CD4-positive, alpha-beta T cell treated with Interleukin-6 at 100 ng/mL for 8 hours (primary cell): ENCODE data around the gene UBAP1L.
A peak's percentile ranks its signal among the peaks of the same experiment; 100 is the strongest.
"Not testable (repeated sequence)": the region's sequence is repeated elsewhere in the genome, so short reads cannot be mapped to it uniquely, and the experiment has no call there.

Source experiments
- DNase-seq: peaks from one replicate; pipeline ENCODE4 v3.0.0-alpha.2; 2020; ENCODE audit warnings: mixed read lengths, low spot score

Gene UBAP1L

DNA sequence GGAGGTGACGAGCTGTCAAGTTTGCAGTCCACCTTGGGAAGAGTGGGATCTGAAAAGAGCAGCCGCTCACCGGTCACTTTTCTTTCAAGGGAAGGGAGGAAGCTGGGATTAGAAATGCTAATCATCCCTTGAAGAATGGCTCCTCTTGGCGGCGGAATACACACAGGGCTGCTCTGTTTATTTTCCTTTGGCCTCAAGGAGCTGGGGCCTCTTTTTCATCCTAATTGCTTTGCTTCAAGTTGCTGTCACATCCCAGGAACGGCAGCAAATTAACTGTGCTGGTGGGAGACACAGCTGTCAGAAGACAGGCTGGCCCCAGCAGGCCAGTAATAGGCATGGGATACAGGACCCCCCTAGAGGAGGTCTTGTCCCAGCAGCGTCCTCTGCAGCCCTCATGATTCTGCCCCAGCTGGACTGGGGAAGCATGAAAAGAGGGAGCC lies 31.7 kb downstream of the UBAP1L start:
- no peak for DNase-seq

GRCh38 chr15:65082303-65082953 lies 32.6 kb downstream of the UBAP1L start:
- peak; percentile 14 for DNase-seq

DNA sequence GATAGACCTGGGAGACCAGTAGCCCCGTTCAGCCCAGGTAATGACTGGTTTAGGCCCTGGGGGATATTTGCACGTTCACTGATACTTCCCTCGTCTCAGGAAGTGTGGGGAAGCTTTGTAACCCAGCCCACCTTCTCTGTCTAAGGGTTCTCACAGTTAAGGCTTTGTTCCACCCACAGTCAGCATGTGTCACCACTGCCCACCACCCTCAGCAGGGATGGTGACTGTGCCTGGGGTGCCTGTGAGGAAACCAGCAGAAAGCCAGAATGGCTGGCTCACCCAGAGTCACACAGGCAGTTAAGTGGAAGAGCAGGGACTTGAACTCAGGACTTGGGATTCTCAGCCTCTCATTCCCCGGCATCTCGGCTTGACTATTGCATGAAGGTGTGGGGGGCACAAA lies 33.2 kb downstream of the UBAP1L start:
- DNase-seq = no peak

DNA sequence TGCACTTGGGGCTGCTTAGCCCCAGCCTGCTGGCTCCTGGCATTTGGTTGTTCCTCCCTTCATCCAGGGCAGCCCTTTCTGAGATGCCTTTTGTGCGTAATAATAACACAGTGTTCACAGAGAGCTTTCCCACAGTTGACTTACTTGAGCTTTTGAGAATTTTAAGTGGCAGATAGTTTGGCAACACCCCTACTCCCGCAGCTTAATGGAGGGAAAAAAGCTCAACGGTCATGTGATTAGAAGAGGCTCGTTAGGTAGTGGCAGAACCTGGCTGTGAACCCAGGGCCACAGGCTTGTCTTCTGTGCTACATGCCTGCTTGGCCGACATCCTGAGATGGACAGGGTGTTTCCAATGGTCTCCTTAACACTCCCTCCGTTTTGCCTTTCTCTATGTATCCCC lies 33.7 kb downstream of the UBAP1L start:
- DNase-seq = no peak

- no peak for DNase-seq
Measured at GRCh38 chr15:65079580-65079979, 35.4 kb downstream of the UBAP1L start.

GRCh38 chr15:65077981-65078352 lies 37.0 kb downstream of the UBAP1L start:
- peak; percentile 23 for DNase-seq

DNA sequence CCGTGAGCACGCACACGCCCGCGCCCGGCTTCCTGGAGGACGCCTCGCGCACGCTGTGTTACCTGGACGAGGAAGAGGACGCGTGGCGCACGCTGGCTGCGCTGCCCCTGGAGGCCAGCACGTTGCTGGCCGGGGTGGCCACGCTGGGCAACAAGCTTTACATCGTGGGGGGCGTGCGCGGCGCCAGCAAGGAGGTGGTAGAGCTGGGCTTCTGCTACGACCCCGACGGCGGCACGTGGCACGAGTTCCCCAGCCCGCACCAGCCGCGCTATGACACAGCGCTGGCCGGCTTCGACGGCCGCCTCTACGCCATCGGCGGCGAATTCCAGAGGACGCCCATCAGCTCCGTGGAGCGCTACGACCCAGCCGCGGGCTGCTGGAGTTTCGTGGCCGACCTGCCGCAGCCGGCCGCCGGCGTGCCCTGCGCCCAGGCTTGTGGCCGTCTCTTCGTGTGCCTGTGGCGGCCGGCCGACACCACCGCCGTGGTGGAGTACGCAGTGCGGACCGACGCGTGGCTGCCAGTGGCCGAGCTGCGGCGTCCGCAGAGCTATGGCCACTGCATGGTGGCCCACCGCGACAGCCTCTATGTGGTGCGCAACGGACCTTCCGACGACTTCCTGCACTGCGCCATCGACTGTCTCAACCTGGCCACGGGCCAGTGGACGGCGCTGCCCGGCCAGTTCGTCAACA lies 37.6 kb downstream of the UBAP1L start:
- no peak for DNase-seq

DNA sequence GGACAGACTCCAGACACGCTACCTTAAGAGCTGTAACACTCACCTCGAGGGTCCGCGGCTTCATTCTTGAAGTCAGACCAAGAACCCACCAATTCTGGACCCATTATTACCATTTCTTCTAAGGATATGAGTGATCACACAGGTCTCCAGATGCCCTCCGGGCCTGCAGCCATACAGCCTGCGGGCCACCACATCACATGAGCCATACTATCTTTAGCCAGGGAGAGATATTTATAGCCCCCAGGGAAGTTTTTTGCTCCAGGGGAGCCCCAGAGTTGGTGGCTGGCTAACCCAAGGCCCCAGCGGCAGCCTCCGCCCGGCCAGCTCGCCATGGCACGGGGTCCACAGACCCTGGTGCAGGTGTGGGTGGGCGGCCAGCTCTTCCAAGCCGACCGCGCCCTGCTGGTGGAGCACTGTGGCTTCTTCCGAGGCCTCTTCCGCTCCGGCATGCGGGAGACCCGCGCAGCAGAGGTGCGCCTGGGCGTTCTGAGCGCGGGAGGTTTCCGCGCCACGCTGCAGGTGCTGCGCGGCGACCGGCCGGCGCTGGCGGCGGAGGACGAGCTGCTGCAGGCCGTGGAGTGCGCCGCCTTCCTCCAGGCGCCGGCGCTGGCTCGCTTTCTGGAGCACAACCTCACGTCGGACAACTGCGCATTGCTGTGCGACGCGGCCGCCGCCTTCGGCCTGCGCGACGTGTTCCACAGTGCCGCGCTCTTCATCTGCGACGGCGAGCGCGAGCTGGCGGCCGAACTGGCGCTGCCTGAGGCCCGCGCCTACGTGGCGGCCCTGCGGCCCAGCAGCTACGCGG lies 38.3 kb downstream of the UBAP1L start, which contains the start of gene KBTBD13:
Gene KBTBD13 (plus strand): TSS at position 261 of the 805 bp plus-strand sequence. CDS start 70 bp downstream, at position 331.
- DNase-seq = no peak

- DNase-seq = not testable (repeated sequence)
Measured at GRCh38 chr15:65075607-65076395, 39.2 kb downstream of the UBAP1L start.

DNA sequence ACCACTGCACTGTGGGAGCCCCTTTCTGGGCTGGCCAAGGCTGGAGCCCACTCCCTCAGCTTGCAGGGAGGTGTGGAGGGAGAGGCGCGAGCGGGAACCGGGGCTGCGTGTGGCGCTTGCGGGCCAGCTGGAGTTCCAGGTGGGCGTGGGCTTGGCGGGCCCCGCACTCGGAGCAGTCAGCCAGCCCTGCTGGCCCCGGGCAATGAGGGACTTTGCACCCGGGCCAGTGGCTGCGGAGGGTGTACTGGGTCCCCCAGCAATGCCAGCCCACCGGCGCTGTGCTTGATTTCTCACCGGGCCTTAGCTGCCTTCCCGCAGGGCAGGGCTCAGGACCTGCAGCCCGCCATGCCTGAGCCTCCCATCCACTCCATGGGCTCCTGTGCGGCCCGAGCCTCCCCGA lies 40.1 kb downstream of the UBAP1L start:
- not testable (repeated sequence) for DNase-seq

- no peak for DNase-seq
Measured at GRCh38 chr15:65072617-65073016, 42.4 kb downstream of the UBAP1L start.

- no peak for DNase-seq
Measured at GRCh38 chr15:65072027-65072426, 43.0 kb downstream of the UBAP1L start.

DNA sequence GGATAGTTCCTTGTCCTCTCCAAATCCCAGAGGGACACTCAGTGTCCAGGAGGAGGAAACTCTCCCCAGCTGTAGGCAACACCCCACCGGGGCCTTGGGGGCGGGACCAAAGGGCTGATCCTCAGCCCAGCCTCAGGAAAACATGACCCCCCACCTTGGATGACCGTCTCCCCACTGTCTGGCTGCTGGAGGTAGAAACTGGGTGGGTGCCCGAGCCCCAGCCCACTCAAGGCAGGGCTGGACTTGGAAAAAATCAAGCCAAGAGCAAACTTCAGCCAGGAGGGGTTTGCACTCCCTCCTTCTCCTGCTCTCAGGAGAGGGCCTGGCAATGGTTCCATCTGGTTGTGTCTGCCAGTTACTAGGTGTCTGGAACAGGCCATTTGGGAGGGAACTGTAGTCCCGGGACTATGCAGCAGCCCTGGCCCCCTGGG lies 43.6 kb downstream of the UBAP1L start:
- no peak for DNase-seq

- no peak for DNase-seq
Measured at GRCh38 chr15:65069779-65070546, 45.0 kb downstream of the UBAP1L start.

DNA sequence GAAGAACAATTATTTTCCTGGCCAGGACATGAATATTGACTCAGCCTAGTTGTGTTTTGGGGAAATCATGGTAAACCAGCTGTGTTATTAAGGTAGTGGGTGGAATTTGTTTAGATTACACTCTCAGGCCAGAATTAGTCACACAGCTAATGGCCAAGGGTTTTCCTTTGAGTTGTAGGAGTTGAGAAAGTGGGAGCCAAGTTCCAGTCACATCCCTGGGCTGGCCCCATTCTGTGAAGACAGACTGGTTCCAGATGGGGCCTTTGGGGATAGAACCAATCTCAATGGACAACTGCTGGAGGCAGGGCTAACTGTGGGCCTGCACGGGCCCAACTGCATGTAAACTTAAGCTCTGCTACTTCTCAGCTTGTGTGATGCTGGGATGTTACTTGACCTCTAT lies 45.8 kb downstream of the UBAP1L start:
- no peak for DNase-seq

GRCh38 chr15:65068403-65068788 lies 46.6 kb downstream of the UBAP1L start:
- DNase-seq = no peak

DNA sequence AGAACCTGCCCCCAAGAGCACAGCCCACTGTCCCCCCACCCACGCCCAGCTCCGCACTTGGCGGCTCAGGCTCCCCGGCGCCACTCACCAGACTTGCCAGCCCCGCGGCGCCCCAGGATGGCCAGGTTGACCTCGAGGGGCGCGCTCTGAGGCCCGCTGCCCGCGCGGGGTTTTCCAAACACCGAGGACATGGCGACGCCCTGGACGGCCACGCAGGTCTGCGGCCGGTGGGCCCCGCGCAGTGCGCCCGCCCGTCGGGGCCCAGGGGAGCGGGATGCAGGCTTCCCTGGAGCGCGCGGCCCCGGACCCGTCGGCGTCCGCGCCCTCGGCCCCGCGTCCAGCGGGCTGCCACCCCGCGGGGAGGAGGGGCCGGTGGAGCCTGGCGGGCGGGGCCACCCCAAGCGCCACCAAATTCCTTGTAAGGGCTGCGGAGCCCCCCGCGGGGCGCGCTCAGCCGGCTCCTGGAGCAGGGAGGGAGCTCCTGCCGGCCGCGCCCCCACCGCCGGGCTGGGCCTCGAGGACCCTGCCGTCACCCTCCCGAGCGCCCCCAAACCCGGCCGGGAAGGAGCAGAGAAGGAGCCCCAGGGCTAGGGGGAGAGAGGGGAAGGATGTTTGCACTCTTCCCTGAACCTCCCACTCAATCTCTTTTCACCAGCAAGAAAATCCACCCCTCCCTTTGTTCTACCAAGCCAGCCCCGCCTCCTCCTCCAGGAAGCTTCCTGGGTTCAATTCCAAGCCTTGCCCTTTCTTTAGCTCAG lies 47.2 kb downstream of the UBAP1L start, which contains the start of gene RASL12:
Gene RASL12 (minus strand): TSS at position 347 of the 758 bp plus-strand sequence. CDS start 156 bp downstream, at position 191.
- no peak for DNase-seq

DNA sequence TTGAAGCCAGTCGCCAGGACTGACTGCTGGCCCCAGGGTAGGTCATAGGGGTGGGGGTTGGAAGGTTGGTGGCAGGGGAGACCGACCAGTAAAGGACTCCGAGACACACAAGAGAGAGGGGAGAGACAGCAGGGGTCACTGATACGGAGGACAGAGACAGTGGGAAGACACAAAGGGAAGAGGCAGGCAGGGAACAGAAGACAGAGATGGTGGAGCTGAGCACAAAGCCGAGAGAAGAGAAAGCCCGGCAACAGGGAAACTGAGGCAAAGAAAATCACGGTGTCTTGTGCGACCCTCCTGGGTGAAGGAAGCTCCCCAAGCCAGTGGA lies 47.7 kb downstream of the UBAP1L start:
- DNase-seq = no peak

DNA sequence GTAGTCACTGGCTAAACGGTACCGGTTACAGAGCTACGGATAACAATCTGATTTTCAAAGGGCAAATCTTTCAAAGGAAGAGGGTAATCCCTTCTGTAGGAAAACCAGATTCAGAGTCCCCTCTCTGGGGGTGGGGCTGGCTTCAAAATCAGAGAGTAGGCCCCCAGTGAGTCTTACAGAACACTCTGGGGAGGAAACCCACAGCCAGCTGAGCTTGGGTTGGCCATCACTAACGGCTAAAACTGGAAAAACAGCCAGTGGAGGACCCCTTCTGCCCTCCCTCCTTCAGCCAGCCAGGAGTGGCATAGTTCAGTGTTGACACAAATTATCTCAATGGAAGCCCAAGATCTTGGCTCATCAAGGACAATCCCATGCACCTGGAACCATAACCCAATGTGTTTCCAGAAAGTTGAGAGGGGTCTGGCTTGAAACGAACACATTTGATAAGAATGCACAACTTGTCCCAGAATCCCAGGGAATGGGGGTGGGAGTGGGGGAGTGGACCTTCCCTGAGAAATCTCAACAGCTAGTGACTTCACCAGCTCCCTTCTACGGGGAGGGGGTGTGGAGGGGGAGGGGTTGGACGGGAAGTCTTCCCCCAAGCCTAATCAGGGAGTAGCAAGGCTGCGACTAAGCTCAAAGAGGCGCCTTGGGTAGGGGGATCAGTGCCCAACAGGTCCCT lies 48.2 kb downstream of the UBAP1L start:
- no peak for DNase-seq
